HepG2 (cell line): Measurements from ENCODE around the gene SYNJ2. TPM values are rescaled to one million over a fixed set of nuclear protein-coding genes. Genes with fewer than 3 reads are reported as not detected.
A peak's percentile ranks its signal among the peaks of the same experiment; 100 is the strongest.

ENCODE experiments used
- EP300 ChIP-seq, 3 experiments: sonication (generic) in 1 of 3; formaldehyde crosslinking in 1 of 3; IDR thresholded peaks; 2 replicates each; pipeline versions ENCODE4 v1.5.1 to v1.6.1; 2011 to 2020; ENCODE audit warnings: low read depth in 2 of 3, low read length in 2 of 3, borderline replicate concordance in 1 of 3, improper control_type of control experiment in 1 of 3, mild to moderate bottlenecking in 1 of 3, missing genetic modification reagents in 1 of 3, moderate library complexity in 1 of 3
- HES4 ChIP-seq: sonication (generic); formaldehyde crosslinking; IDR thresholded peaks from 2 replicates; pipeline ENCODE4 v1.9.0; 2021; ENCODE audit warnings: mild to moderate bottlenecking, missing genetic modification reagents, borderline replicate concordance
- HMG20B ChIP-seq: conservative IDR thresholded peaks from 2 replicates; pipeline ENCODE4 v1.6.1; 2016; ENCODE audit warnings: missing genetic modification reagents, missing compliant biosample characterization
- IKZF1 ChIP-seq: fragments of 450-650 bp; IDR thresholded peaks from 2 replicates; pipeline ENCODE4 v1.7.1; 2016
- JARID2 ChIP-seq: sonication (generic); formaldehyde crosslinking; IDR thresholded peaks from 2 replicates; pipeline ENCODE4 v1.8.1; 2023; ENCODE audit warnings: missing genetic modification reagents, inconsistent platforms; ENCODE audit not compliant: insufficient replicate concordance
- KLF11 ChIP-seq: IDR thresholded peaks from 2 replicates; pipeline ENCODE4 v1.6.1; 2016; ENCODE audit warnings: missing compliant biosample characterization
- NCOA2 ChIP-seq: sonication (generic); formaldehyde crosslinking; IDR thresholded peaks from 2 replicates; pipeline ENCODE4 v1.8.0; 2022; ENCODE audit warnings: inconsistent platforms
- PHF21A ChIP-seq: sonication (generic); formaldehyde crosslinking; IDR thresholded peaks from 2 replicates; pipeline ENCODE4 v1.5.0; 2020; ENCODE audit warnings: mild to moderate bottlenecking, missing genetic modification reagents
- RNF219 ChIP-seq: sonication (generic); formaldehyde crosslinking; IDR thresholded peaks from 2 replicates; pipeline ENCODE4 v1.5.0; 2020; ENCODE audit warnings: mild to moderate bottlenecking, missing genetic modification reagents
- SPEN ChIP-seq: sonication (generic); formaldehyde crosslinking; IDR thresholded peaks from 2 replicates; pipeline ENCODE4 v1.5.1; 2020; ENCODE audit warnings: low read depth, mild to moderate bottlenecking, missing genetic modification reagents
- SRSF9 ChIP-seq: fragments of 200-400 bp; formaldehyde crosslinking; IDR thresholded peaks from 2 replicates; pipeline ENCODE4 v1.6.1; 2018; ENCODE audit warnings: borderline replicate concordance, mild to moderate bottlenecking, low read depth, low read length; ENCODE audit not compliant: insufficient read depth, poor library complexity, severe bottlenecking
- STAG1 ChIP-seq: sonication (generic); formaldehyde crosslinking; IDR thresholded peaks from 2 replicates; pipeline ENCODE4 v1.4.0; 2020; ENCODE audit warnings: missing genetic modification reagents
- TEAD3 ChIP-seq: optimal IDR thresholded peaks from 2 replicates; pipeline ENCODE3; 2016; ENCODE audit warnings: borderline replicate concordance
- TIGD3 ChIP-seq: sonication (generic); formaldehyde crosslinking; IDR thresholded peaks from 2 replicates; pipeline ENCODE4 v1.5.1; 2020; ENCODE audit warnings: mild to moderate bottlenecking, missing genetic modification reagents, borderline replicate concordance
- ZKSCAN8 ChIP-seq: IDR thresholded peaks from 2 replicates; pipeline ENCODE4 v1.6.1; 2016; ENCODE audit warnings: borderline replicate concordance, missing genetic modification reagents, missing compliant biosample characterization
- ZNF547 ChIP-seq: sonication (generic); formaldehyde crosslinking; IDR thresholded peaks from 2 replicates; pipeline ENCODE4 v1.5.1; 2020; ENCODE audit warnings: mild to moderate bottlenecking, missing genetic modification reagents
- polyA plus RNA-seq, 8 experiments: library from polyadenylated mRNA; depleted of rRNA in 3 of 8; stranded (reverse) in 7 of 8; unstranded in 1 of 8; fragments of >200 nt; fragmentation: Illumina TruSeq in 4 of 8; extraction: Trizol in 4 of 8; gene quantifications; 2 replicates each; pipeline versions ENCODE4 v1.2.1 to v1.2.3, GENCODE V29; 2011 to 2016; ENCODE audit warnings: low read depth in 4 of 8, missing spikeins in 1 of 8, mixed read lengths in 1 of 8; ENCODE audit not compliant: insufficient read depth in 1 of 8
- total RNA-seq, 5 experiments: library from RNA; depleted of rRNA; stranded (reverse); fragments of >200 nt; fragmentation: Illumina TruSeq; extraction: Trizol; gene quantifications; 2 replicates each; pipeline ENCODE4 v1.2.3, GENCODE V29; 2016; ENCODE audit warnings: low read depth in 1 of 5
- TF ChIP-seq, protein P1 (sequence below): sonication (generic); formaldehyde crosslinking; IDR thresholded peaks from 2 replicates; pipeline ENCODE4 v1.4.0; 2020; ENCODE audit warnings: missing genetic modification reagents
- TF ChIP-seq, protein P2 (sequence below), 2 experiments: sonication (generic) in 1 of 2; formaldehyde crosslinking in 1 of 2; IDR thresholded peaks; 2 replicates each; pipeline versions ENCODE4 v1.4.0 to v1.6.1; 2016 to 2020; ENCODE audit warnings: borderline replicate concordance in 1 of 2, low read depth in 1 of 2, mild to moderate bottlenecking in 1 of 2, missing genetic modification reagents in 1 of 2

SYNJ2 gene
- total and polyA plus RNA-seq, 2 of the 13 experiments (the other 11 are each of a cell fraction or from before 2014, with no cell fraction given), result 39.1 to 57.6 TPM

GRCh38 chr6:158014505-158015187 is 33.0 kb downstream of the SYNJ2 start (continued):
- TF ChIP-seq ZNF547 (CRISPR knock-in tag), result 0 out of 2 replicates have a peak, but pooled peaks have one; percentile 26
- TF ChIP-seq SPEN, result peak; percentile 74
- no peak for TF ChIP-seq SRSF9
- TF ChIP-seq RNF219 (CRISPR knock-in tag), result no peak
- TF ChIP-seq ZKSCAN8 (CRISPR knock-in tag), result 0 out of 2 replicates have a peak, but pooled peaks have one; percentile 28
- TF ChIP-seq KLF11, result 0 out of 2 replicates have a peak, but pooled peaks have one; percentile 31
- no peak for TF ChIP-seq JARID2 (CRISPR knock-in tag)
- TF ChIP-seq TEAD3 (CRISPR knock-in tag), result peak; percentile 94
- TF ChIP-seq NCOA2 (CRISPR knock-in tag), result peak; percentile 84
- peak; percentile 86 for TF ChIP-seq TIGD3 (CRISPR knock-in tag)
- peak; percentile 82 for TF ChIP-seq PHF21A (CRISPR knock-in tag)
- TF ChIP-seq, protein P1, sequence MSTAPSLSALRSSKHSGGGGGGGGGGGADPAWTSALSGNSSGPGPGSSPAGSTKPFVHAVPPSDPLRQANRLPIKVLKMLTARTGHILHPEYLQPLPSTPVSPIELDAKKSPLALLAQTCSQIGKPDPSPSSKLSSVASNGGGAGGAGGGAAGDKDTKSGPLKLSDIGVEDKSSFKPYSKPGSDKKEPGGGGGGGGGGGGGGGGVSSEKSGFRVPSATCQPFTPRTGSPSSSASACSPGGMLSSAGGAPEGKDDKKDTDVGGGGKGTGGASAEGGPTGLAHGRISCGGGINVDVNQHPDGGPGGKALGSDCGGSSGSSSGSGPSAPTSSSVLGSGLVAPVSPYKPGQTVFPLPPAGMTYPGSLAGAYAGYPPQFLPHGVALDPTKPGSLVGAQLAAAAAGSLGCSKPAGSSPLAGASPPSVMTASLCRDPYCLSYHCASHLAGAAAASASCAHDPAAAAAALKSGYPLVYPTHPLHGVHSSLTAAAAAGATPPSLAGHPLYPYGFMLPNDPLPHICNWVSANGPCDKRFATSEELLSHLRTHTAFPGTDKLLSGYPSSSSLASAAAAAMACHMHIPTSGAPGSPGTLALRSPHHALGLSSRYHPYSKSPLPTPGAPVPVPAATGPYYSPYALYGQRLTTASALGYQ, result 0 out of 2 replicates have a peak, but pooled peaks have one; percentile 30
- TF ChIP-seq HES4, result no peak
- peak; percentile 39; the same call in 1 of the 2 replicates for TF ChIP-seq HMG20B (CRISPR knock-in tag)
- TF ChIP-seq STAG1 (CRISPR knock-in tag), result 0 out of 2 replicates have a peak, but pooled peaks have one; percentile 17
- TF ChIP-seq IKZF1, result no peak
- TF ChIP-seq EP300 (IDR thresholded peaks at IDR 0.05; ENCODE audit: low read depth in 2 of 2, low read length in 2 of 2), result peak; percentile 3 to 91; a peak in 2 of 4 replicates
- TF ChIP-seq EP300 (CRISPR knock-in tag; IDR thresholded peaks at IDR 0.05; ENCODE audit: borderline replicate concordance), result peak; percentile 77; the same call in 1 of the 2 replicates
- TF ChIP-seq, protein P2, sequence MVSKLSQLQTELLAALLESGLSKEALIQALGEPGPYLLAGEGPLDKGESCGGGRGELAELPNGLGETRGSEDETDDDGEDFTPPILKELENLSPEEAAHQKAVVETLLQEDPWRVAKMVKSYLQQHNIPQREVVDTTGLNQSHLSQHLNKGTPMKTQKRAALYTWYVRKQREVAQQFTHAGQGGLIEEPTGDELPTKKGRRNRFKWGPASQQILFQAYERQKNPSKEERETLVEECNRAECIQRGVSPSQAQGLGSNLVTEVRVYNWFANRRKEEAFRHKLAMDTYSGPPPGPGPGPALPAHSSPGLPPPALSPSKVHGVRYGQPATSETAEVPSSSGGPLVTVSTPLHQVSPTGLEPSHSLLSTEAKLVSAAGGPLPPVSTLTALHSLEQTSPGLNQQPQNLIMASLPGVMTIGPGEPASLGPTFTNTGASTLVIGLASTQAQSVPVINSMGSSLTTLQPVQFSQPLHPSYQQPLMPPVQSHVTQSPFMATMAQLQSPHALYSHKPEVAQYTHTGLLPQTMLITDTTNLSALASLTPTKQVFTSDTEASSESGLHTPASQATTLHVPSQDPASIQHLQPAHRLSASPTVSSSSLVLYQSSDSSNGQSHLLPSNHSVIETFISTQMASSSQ (IDR thresholded peaks at IDR 0.05; ENCODE audit: low read depth), result 0 out of 2 replicates have a peak, but pooled peaks have one; percentile 59
- TF ChIP-seq, protein P2 (CRISPR knock-in tag; IDR thresholded peaks at IDR 0.05; ENCODE audit: borderline replicate concordance), result no peak; the same call in 1 of the 2 replicates
